Tibial nerve (tissue), 4 donors: ENCODE data around the gene TGM3. TPM values are rescaled to one million over a fixed set of nuclear protein-coding genes. Genes with fewer than 3 reads are reported as not detected.

ENCODE experiments used
- DNase-seq, 2 donors: peaks; one replicate each; pipeline ENCODE4 v3.0.0-alpha.2; 2019; ENCODE audit warnings: low spot score in 2 of 2
- H3K27ac ChIP-seq, 4 donors: fragments of 200-600 bp; sonication (generic) in 3 of 4; one replicate each; pipeline ENCODE4 v1.5.1; 2017 to 2019; ENCODE audit warnings: mild to moderate bottlenecking in 1 of 4
- H3K27me3 ChIP-seq, 2 donors: fragments of 200-600 bp; sonication (generic) in 1 of 2; one replicate each; pipeline versions ENCODE4 v1.5.1 to v1.6.0; 2017 to 2019
- H3K36me3 ChIP-seq, 3 donors: fragments of 200-600 bp; sonication (generic); one replicate each; pipeline ENCODE4 v1.5.1; 2018 to 2019
- H3K4me1 ChIP-seq, 4 donors: fragments of 200-600 bp; sonication (generic) in 3 of 4; one replicate each; pipeline ENCODE4 v1.5.1; 2017 to 2019
- H3K4me3 ChIP-seq, 4 donors: fragments of 200-600 bp; sonication (generic) in 3 of 4; one replicate each; pipeline ENCODE4 v1.5.1; 2017 to 2019; ENCODE audit warnings: mild to moderate bottlenecking in 1 of 4, moderate library complexity in 1 of 4
- H3K9me3 ChIP-seq, 4 donors: fragments of 200-600 bp; sonication (generic) in 3 of 4; one replicate each; pipeline ENCODE4 v1.5.1; 2017 to 2019
- EP300 ChIP-seq, 2 donors: sonication (generic); formaldehyde crosslinking; IDR thresholded peaks; one replicate each; pipeline ENCODE4 v1.6.1; 2017; ENCODE audit warnings: antibody characterized with exemption in 2 of 2, mild to moderate bottlenecking in 1 of 2
- POLR2A ChIP-seq, 2 donors: fragments of 450-650 bp; IDR thresholded peaks; one replicate each; pipeline ENCODE4 v1.6.1; 2017; ENCODE audit warnings: antibody characterized with exemption in 2 of 2, mild to moderate bottlenecking in 2 of 2, moderate library complexity in 2 of 2
- WGBS, 2 donors: methylation state at CpG; one replicate each; pipeline ENCODE4 v1.1.5; 2018; 5-methylcytosine and 5-hydroxymethylcytosine counted together
- total RNA-seq, 4 donors: library from RNA; depleted of rRNA; stranded (reverse); fragments of >200 nt; gene quantifications; one replicate each; pipeline ENCODE4 v1.1.0, GENCODE V29; 2016
- TF ChIP-seq, protein P1 (sequence below), 5 experiments: fragments of 200-600 bp in 3 of 5; fragments of 450-650 bp in 2 of 5; sonication (generic) in 3 of 5; IDR thresholded peaks; one replicate each; pipeline ENCODE4 v1.5.1; 2016 to 2019; ENCODE audit warnings: antibody characterized with exemption in 5 of 5, mild to moderate bottlenecking in 3 of 5, moderate library complexity in 2 of 5

The TGM3 gene
- total RNA-seq, 4 donors from 2014 or later, result not detected

DNA sequence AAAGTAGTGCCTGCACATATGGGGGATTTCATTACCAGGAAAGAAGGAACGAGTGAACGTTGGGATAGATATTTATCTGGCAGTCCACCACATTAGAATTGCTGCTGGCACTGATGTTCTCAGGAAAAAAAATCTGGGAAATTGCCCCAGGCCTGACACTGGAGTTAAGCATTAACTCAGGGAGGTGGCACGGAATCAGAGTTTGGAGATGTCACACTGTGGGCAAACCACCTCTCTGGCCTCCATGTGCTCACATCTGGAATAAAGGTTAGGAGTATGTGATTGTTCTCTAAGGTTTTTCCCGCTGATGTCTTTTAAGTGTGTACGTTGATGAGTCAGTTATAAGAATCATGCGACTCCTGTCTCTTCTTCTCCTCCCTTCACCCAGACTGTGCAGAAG lies 7.9 kb downstream of the TGM3 start:
- DNase-seq, result no peak
- H3K36me3 ChIP-seq, result no peaks in the 10 kb centered on the region
- peaks cover 0 to 3% (median 0%) of the 10 kb centered on the region in 4 donors for H3K4me1 ChIP-seq
- no peak overlapping the region for H3K4me3 ChIP-seq
- H3K9me3 ChIP-seq, result no peaks in the 10 kb centered on the region
- 57 to 60% methylated on average over 6 of the region's 6 CpGs for WGBS, 2 donors
- no peak overlapping the region for H3K27ac ChIP-seq
- no peaks in the 10 kb centered on the region for H3K27me3 ChIP-seq
- TF ChIP-seq EP300 (IDR thresholded peaks at IDR 0.05) (no peak), POLR2A (IDR thresholded peaks at IDR 0.05) (no peak)
- TF ChIP-seq, protein P1, sequence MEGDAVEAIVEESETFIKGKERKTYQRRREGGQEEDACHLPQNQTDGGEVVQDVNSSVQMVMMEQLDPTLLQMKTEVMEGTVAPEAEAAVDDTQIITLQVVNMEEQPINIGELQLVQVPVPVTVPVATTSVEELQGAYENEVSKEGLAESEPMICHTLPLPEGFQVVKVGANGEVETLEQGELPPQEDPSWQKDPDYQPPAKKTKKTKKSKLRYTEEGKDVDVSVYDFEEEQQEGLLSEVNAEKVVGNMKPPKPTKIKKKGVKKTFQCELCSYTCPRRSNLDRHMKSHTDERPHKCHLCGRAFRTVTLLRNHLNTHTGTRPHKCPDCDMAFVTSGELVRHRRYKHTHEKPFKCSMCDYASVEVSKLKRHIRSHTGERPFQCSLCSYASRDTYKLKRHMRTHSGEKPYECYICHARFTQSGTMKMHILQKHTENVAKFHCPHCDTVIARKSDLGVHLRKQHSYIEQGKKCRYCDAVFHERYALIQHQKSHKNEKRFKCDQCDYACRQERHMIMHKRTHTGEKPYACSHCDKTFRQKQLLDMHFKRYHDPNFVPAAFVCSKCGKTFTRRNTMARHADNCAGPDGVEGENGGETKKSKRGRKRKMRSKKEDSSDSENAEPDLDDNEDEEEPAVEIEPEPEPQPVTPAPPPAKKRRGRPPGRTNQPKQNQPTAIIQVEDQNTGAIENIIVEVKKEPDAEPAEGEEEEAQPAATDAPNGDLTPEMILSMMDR (IDR thresholded peaks at IDR 0.05), result no peak

DNA sequence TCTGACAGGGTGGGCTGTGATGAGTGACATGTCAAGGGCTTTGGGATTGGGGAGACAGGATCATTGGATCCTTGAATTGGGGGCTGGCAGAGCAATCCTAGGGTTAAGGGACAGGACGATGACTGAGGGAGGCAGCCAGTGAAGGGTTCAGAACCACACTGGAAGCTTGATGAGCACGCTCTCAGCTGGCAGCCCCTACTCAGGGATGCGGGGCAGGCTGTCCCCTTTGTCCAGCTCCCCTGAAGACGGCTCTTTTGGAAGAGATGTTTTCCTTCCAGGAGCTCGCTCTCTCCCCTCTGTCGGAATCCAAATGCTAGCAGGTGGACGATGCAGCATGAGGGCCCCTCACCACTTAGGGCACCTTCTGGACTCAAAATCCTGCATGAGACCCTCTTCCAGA lies 8.4 kb downstream of the TGM3 start:
- no peak for DNase-seq
- H3K36me3 ChIP-seq, result no peaks in the 10 kb centered on the region
- WGBS, 2 donors, result 66 to 70% methylated on average over 7 of the region's 7 CpGs
- no peak overlapping the region for H3K27ac ChIP-seq
- no peak for TF ChIP-seq POLR2A (IDR thresholded peaks at IDR 0.05)
- TF ChIP-seq, protein P1 (IDR thresholded peaks at IDR 0.05), result no peak
- no peaks in the 10 kb centered on the region for H3K27me3 ChIP-seq
- peaks cover 0 to 3% (median 0%) of the 10 kb centered on the region in 4 donors for H3K4me1 ChIP-seq
- no peaks in the 10 kb centered on the region for H3K9me3 ChIP-seq
- no peak overlapping the region for H3K4me3 ChIP-seq

DNA sequence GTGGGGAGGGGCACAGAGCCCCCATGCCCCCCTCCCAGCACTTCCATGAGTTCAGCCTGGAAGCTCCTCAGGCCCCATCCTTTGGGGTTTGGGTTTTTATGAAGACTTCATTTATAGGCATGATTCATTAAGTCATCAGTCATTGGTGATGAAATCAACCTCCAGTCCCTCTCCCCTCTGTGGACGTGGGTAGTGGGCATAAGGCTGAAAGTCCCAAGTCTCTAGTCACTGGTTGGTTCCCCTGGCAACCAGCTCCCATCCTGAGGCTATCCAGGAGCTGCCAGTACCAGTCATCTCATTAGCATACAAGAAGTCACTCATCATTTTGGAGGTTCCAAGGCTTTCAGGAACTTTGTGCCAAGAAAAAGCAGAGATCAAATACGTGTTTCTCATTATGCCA lies 9.2 kb downstream of the TGM3 start:
- Histone ChIP-seq H3K4me1 (no peaks in the 10 kb centered on the region), H3K9me3 (no peaks in the 10 kb centered on the region), H3K27ac (no peak overlapping the region), H3K27me3 (no peaks in the 10 kb centered on the region), H3K36me3 (no peaks in the 10 kb centered on the region), H3K4me3 (no peak overlapping the region)
- WGBS, 2 donors, result 34 to 49% methylated on average over 2 of the region's 2 CpGs
- TF ChIP-seq POLR2A (IDR thresholded peaks at IDR 0.05) (no peak), EP300 (IDR thresholded peaks at IDR 0.05) (no peak)
- TF ChIP-seq, protein P1 (IDR thresholded peaks at IDR 0.05), result no peak
- no peak for DNase-seq

DNA sequence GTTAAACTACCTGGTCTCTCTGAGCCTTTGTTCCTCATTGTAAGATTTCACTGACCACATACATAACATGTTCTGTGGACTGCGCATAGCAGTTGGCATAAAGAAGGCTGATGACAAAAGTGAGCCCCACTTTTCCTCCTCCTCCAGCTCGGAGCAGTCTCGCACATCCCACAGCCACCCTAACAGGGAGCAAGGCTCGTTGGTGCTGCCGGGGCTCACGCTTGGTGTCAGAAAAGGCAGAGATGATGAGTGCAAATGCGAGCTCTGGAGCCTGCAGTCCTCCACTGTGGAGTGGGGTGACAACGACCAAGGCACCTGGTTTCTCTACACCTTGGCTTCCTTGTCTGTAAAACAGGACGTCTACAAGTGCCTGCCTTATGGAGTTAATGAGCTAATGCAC lies 9.7 kb downstream of the TGM3 start:
- Histone ChIP-seq H3K27me3 (no peaks in the 10 kb centered on the region), H3K4me1 (no peaks in the 10 kb centered on the region), H3K36me3 (no peaks in the 10 kb centered on the region), H3K9me3 (no peaks in the 10 kb centered on the region), H3K27ac (no peak overlapping the region), H3K4me3 (no peak overlapping the region)
- WGBS, 2 donors, result 68 to 80% methylated on average over 8 to 9 of the region's 9 CpGs
- TF ChIP-seq EP300 (IDR thresholded peaks at IDR 0.05), result no peak
- TF ChIP-seq POLR2A (IDR thresholded peaks at IDR 0.05), result no peak
- TF ChIP-seq, protein P1 (IDR thresholded peaks at IDR 0.05), result no peak
- DNase-seq, result no peak

DNA sequence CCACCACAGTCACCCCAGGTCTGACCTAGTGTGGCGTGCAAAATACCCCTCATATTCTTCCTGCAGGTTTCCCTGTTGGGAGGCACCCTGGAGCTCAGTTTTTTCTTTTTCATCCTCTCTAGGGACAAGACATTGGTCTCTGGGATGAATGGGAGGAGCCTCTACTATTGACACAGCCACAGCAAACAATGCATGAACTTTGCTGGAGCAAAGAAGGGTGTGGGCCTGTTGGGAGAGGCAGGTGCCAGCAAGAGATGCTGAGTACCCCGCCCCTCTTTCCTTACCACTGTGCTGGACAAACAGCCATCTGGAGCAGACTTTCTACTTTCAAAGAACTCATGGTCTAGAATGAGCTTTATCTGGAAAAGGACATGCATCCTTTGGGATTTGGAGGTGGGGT lies 10.1 kb downstream of the TGM3 start:
- no peaks in the 10 kb centered on the region for H3K36me3 ChIP-seq
- no peak for TF ChIP-seq POLR2A (IDR thresholded peaks at IDR 0.05)
- TF ChIP-seq, protein P1 (IDR thresholded peaks at IDR 0.05), result no peak
- no peak for TF ChIP-seq EP300 (IDR thresholded peaks at IDR 0.05)
- WGBS, 2 donors, result 92 to 95% methylated on average over 2 of the region's 2 CpGs
- no peak overlapping the region for H3K27ac ChIP-seq
- no peaks in the 10 kb centered on the region for H3K4me1 ChIP-seq
- H3K4me3 ChIP-seq, result no peak overlapping the region
- no peak for DNase-seq
- H3K9me3 ChIP-seq, result no peaks in the 10 kb centered on the region
- no peaks in the 10 kb centered on the region for H3K27me3 ChIP-seq
